Duodenal mucosa (tissue), 2 donors: ENCODE data around the gene EFEMP1.

Experiments used
- H3K27ac ChIP-seq: one replicate; pipeline ENCODE4 v1.7.0; 2013; ENCODE audit warnings: low read depth, low read length
- H3K27me3 ChIP-seq, 2 donors: one replicate each; pipeline ENCODE4 v1.7.0; 2013; ENCODE audit warnings: low read length in 2 of 2, control low read depth in 1 of 2; ENCODE audit not compliant: insufficient read depth in 2 of 2, control insufficient read depth in 1 of 2
- H3K36me3 ChIP-seq, 2 donors: one replicate each; pipeline ENCODE4 v1.7.0; 2013; ENCODE audit warnings: low read length in 2 of 2, control low read depth in 1 of 2; ENCODE audit not compliant: insufficient read depth in 2 of 2, control insufficient read depth in 1 of 2
- H3K4me1 ChIP-seq, 2 donors: one replicate each; pipeline ENCODE4 v1.7.0; 2013; ENCODE audit warnings: low read length in 2 of 2, control low read depth in 1 of 2; ENCODE audit not compliant: insufficient read depth in 2 of 2, control insufficient read depth in 1 of 2
- H3K4me3 ChIP-seq, 2 donors: one replicate each; pipeline ENCODE4 v1.7.0; 2013; ENCODE audit warnings: low read length in 2 of 2, low read depth in 1 of 2
- H3K9ac ChIP-seq, 2 donors: one replicate each; pipeline ENCODE4 v1.7.0; 2013; ENCODE audit warnings: low read length in 2 of 2, low read depth in 1 of 2
- H3K9me3 ChIP-seq, 2 donors: one replicate each; pipeline ENCODE4 v1.7.0; 2013; ENCODE audit warnings: low read length in 2 of 2, control low read depth in 1 of 2; ENCODE audit not compliant: control insufficient read depth in 1 of 2

Gene EFEMP1

DNA sequence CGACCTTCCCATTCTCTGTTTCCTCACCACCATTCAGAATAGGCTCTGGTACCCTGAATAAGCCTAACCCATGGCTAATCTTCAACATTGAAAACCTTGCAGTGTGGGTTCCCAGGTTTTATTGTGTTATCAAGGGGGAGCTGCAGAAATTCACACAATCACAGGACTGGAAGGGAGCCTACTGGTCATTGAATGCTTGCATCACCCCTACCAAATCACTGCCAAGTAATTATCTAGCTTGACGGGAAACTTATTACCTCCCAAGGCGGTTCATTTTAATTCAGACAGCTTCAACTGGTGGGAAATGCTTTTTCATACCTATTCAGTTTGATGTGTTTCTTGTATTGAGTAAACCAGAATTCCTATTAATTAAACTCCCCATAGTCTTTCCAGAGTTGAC lies 33.6 kb upstream of the EFEMP1 start:
- no peak overlapping the region for H3K9ac ChIP-seq
- H3K4me1 ChIP-seq = no peaks in the 10 kb centered on the region
- H3K27me3 ChIP-seq = peaks cover 0 to 3% of the 10 kb centered on the region in 2 donors
- H3K9me3 ChIP-seq = no peaks in the 10 kb centered on the region
- no peaks in the 10 kb centered on the region for H3K36me3 ChIP-seq
- H3K27ac ChIP-seq = no peak overlapping the region
- no peak overlapping the region for H3K4me3 ChIP-seq

DNA sequence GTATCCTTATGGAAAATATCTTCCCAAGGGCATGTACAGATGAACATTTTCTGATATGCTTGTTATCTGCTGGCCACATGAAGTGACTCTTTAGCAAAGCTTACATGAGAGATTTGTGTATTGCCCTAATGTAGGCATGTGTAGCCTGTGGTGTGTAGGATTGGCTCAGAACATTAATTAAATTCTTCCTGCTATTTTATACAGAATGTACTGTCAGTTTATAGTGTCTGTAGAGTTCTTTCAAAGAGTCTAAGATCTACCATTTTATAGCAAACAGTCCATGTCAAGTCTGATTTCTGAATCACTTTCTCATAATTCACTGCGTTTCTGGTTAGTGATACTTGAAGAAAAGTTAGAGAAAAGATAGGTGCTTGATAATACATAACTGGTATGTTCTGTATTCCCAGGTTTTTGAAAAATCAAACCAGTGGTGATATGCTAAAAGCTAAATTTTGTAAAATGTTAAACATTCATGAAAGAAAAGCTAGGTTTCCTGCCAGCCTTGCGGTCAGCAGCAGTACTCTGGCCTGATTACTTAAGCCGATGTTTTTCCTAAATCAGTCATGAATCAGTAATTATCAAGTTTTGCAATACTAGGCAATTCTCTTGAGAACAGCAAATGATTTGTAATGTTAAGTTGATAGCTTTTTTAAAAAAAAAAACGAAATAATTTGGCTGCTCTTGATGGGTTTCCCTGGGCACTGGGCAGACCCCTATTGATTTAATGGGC lies 30.9 kb upstream of the EFEMP1 start:
- H3K9ac ChIP-seq = no peak overlapping the region
- no peaks in the 10 kb centered on the region for H3K36me3 ChIP-seq
- H3K27me3 ChIP-seq = peaks cover 0 to 3% of the 10 kb centered on the region in 2 donors
- no peak overlapping the region for H3K27ac ChIP-seq
- no peaks in the 10 kb centered on the region for H3K9me3 ChIP-seq
- no peak overlapping the region for H3K4me3 ChIP-seq
- H3K4me1 ChIP-seq = no peaks in the 10 kb centered on the region

DNA sequence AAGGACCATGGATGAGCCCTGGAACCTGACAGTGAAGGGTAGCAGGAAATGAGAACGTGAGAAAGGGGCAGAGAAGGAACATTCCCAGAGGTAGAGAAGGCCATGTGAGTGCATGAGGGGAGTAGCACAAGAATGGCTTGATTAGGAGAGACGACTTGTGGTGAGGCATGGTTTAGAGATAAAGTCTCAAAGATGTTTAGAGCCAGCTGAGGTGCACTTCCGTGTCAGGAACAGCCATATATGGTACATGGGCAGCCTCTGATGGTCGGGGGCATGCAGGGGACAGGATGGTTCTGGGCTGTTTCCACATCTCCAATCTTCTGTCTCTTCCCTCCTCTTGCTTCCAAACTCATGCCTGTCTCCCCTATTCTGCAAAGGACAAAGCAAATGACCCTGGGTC lies 28.8 kb upstream of the EFEMP1 start:
- no peak overlapping the region for H3K27ac ChIP-seq
- peaks cover 0 to 3% of the 10 kb centered on the region in 2 donors for H3K27me3 ChIP-seq
- no peaks in the 10 kb centered on the region for H3K36me3 ChIP-seq
- H3K9me3 ChIP-seq = no peaks in the 10 kb centered on the region
- H3K4me3 ChIP-seq = no peak overlapping the region
- no peak overlapping the region for H3K9ac ChIP-seq
- no peaks in the 10 kb centered on the region for H3K4me1 ChIP-seq

DNA sequence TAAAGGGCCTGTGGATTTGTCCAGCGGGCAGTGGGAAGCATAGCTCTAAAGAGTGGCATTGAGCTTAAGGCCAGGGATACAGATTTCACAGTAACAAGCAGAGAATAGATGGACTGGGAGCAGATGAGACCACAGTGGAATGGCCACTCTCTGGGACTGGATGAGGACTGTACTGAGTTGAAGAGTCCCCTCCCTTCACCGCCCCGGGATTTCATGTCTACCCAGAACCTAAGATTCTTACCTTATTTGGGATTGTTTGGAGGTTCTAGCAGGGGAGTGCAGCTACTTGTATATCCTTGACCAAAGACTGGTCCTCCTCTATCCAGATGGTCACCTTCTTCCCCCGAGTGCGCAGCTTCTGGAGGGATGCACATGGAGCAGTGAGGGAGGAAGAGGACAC lies 28.0 kb upstream of the EFEMP1 start:
- Histone ChIP-seq H3K9ac (no peak overlapping the region), H3K4me3 (no peak overlapping the region), H3K4me1 (no peaks in the 10 kb centered on the region), H3K9me3 (no peaks in the 10 kb centered on the region), H3K36me3 (no peaks in the 10 kb centered on the region), H3K27ac (no peak overlapping the region), H3K27me3 (peaks cover 0 to 3% of the 10 kb centered on the region in 2 donors)

DNA sequence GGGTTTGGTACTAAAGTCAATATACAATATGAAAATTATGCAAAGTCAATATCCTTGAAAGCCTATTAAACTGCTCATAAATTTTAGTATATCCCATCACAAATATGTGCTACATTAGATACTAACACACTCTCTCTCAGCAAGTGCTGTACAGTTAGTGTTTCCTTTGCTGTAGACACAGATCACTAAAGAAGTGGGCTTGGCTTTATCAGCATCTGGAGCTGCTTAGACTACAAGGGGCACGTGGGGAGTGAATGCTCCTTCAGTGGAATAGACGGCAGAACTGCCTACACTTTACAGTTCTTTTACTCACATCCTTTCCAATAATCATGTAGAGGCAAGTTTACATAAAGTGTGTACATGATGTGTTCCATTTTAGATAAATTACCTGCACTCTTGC lies 26.0 kb upstream of the EFEMP1 start:
- no peak overlapping the region for H3K27ac ChIP-seq
- H3K4me1 ChIP-seq = no peaks in the 10 kb centered on the region
- H3K36me3 ChIP-seq = no peaks in the 10 kb centered on the region
- H3K9me3 ChIP-seq = no peaks in the 10 kb centered on the region
- no peak overlapping the region for H3K9ac ChIP-seq
- peaks cover 0 to 3% of the 10 kb centered on the region in 2 donors for H3K27me3 ChIP-seq
- no peak overlapping the region for H3K4me3 ChIP-seq

DNA sequence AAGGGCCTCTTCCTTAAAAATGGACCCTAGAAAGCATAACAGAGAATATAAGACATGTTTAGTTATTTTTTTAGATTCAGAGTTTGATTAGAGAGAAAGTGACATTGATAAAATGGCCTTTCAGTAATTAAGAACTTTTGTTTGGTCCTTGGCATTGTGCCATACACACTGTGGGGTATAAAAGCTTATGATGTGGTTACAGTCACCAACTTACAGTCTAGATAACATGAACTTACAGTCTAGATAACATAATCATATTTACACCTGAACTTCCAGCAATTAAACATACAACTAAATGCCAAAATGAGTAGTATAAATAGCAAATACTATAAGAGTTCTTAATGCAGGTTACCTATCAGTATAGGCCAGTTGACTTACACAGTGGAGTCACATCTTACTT lies 25.6 kb upstream of the EFEMP1 start:
- Histone ChIP-seq H3K27ac (no peak overlapping the region), H3K27me3 (peaks cover 0 to 3% of the 10 kb centered on the region in 2 donors), H3K4me1 (no peaks in the 10 kb centered on the region), H3K36me3 (no peaks in the 10 kb centered on the region), H3K4me3 (no peak overlapping the region), H3K9ac (no peak overlapping the region), H3K9me3 (no peaks in the 10 kb centered on the region)

DNA sequence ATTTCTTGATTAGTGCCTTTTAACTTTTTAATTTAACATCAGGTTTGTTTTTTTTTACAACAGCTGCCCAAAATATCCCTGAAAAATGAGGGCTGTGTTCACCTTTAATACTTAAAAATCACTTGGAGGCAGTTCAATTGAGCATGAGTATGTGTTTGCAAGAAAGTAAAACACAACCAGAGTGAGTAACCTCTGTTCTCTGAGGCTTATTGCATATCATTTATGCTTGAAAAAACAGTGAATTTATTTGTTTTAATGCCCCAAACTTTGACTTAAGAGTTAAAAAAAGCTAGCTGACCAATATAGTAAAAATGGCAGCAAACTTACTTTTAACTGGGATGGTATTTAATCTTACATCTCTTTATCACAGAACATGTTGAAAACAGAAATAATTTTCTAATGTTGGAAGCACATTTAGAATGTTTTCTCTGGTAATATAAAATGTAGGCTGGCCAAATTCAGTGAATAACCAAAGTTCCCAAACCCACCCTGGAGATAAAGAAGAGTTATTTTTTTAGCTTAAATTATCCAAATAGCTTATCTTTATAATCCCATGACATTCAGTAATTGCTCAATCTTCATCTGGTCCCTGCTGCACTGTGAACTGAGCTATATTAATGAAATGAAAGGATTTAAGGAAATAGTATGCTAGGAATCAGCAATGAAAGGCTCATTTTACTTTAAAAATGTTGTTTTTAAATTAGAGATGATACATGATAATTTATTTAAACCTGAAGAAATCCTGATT lies 24.8 kb upstream of the EFEMP1 start:
- Histone ChIP-seq H3K4me3 (no peak overlapping the region), H3K27ac (no peak overlapping the region), H3K36me3 (no peaks in the 10 kb centered on the region), H3K9ac (no peak overlapping the region), H3K27me3 (peaks cover 0 to 3% of the 10 kb centered on the region in 2 donors), H3K9me3 (no peaks in the 10 kb centered on the region), H3K4me1 (no peaks in the 10 kb centered on the region)

- H3K27ac ChIP-seq = no peak overlapping the region
These were observed 24.2 kb upstream of the EFEMP1 start for GRCh38 chr2:55947752-55948151.

DNA sequence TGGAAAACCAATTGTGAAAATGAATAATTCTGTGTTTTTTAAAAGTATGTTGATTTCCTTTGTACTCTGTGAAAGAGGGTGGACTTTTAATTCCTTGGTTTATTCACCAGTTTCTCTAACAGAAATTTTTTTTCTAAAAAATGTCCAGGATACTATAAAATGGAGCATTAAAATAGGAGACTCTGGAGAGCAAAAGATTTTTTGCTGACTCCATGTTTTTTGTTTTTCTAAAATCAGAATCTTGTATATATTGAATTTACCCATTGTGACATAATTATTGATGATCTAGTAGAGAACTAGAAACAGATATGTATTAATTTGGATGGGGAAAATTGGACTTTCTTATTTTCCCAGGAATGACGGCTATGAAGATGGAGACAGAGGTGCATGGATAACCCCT lies 23.2 kb upstream of the EFEMP1 start:
- no peak overlapping the region for H3K27ac ChIP-seq
- H3K36me3 ChIP-seq = no peaks in the 10 kb centered on the region
- H3K9me3 ChIP-seq = no peaks in the 10 kb centered on the region
- H3K27me3 ChIP-seq = no peaks in the 10 kb centered on the region
- no peak overlapping the region for H3K9ac ChIP-seq
- H3K4me3 ChIP-seq = no peak overlapping the region
- H3K4me1 ChIP-seq = no peaks in the 10 kb centered on the region

More at GRCh38 chr2:55947752-55948151, 24.2 kb upstream of the EFEMP1 start:
- H3K4me3 ChIP-seq = no peak overlapping the region
- no peak overlapping the region for H3K9ac ChIP-seq
- H3K27me3 ChIP-seq = peaks cover 0 to 3% of the 10 kb centered on the region in 2 donors
- H3K9me3 ChIP-seq = no peaks in the 10 kb centered on the region
- no peaks in the 10 kb centered on the region for H3K4me1 ChIP-seq
- H3K36me3 ChIP-seq = no peaks in the 10 kb centered on the region

DNA sequence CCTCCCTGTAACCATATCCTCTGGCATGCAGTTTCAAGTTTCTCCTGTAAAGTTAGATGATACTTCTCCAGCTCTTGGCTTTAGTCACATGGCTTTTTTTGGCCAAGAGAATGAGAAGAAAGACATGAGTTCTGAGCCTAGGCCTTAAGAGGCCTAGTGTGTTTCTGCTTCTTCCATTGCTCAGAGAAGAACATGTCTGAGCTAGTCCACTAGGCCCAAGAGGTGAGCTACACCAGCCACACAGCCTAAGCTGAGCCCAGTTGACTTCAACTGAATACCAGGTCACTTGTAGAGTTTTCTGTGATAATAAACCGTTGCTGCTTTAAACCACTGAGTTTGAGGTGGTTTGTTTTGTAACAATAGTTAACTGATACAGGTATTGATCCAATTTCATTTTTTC lies 19.9 kb upstream of the EFEMP1 start:
- Histone ChIP-seq H3K4me1 (no peaks in the 10 kb centered on the region), H3K4me3 (no peak overlapping the region), H3K9me3 (no peaks in the 10 kb centered on the region)

More for the DNA sequence above, 19.9 kb upstream of the EFEMP1 start:
- Histone ChIP-seq H3K9ac (no peak overlapping the region), H3K27me3 (no peaks in the 10 kb centered on the region), H3K36me3 (no peaks in the 10 kb centered on the region), H3K27ac (no peak overlapping the region)
